ENCODE results near the gene GNAT1. TPM values are rescaled to one million over a fixed set of nuclear protein-coding genes. Genes with fewer than 3 reads are reported as not detected.

Gene GNAT1
- total RNA-seq, 1 experiment from 2014 or later = not detected

GRCh38 chr3:50154840-50155490 is 36.4 kb upstream of the GNAT1 start, which contains the start of gene SEMA3F:
SEMA3F (plus strand) TSS chr3:50155324; CDS start chr3:50159623, 4,299 bp downstream.
- H3K79me2 ChIP-seq (ENCODE audit: insufficient read depth, low read length) = no peaks in the 10 kb centered on the region
- H3K23me2 ChIP-seq (ENCODE audit: insufficient read length, low read depth, low read length, poor library complexity, severe bottlenecking) = peaks cover 15% of the 10 kb centered on the region
- no peak within 1 kb of the TSS for H2BK120ac ChIP-seq (ENCODE audit: low read depth, low read length, poor library complexity, severe bottlenecking)
- H4K8ac ChIP-seq (replicated peaks; ENCODE audit: insufficient read length, low read depth, low read length) = no peak within 1 kb of the TSS
- H2BK12ac ChIP-seq (ENCODE audit: insufficient read length, low read depth, low read length) = no peak within 1 kb of the TSS
- no peak within 1 kb of the TSS for H2AFZ ChIP-seq (ENCODE audit: low read length)
- H3T11ph ChIP-seq (ENCODE audit: low read length) = no peak within 1 kb of the TSS
- peaks cover 3% of the 10 kb centered on the region for H3K4me1 ChIP-seq (ENCODE audit: insufficient read depth, low read length)
- no peak within 1 kb of the TSS for H3K23ac ChIP-seq (ENCODE audit: insufficient read length, low read depth, low read length)
- peak; percentile 19; the same call in 2 of the 3 replicates for TF ChIP-seq CTCF (conservative IDR thresholded peaks at IDR 0.05)
- peaks cover 56 to 72% of the 10 kb centered on the region in 2 experiments for H3K4me1 Mint-ChIP-seq
- peak within 1 kb of the TSS; percentile 85 to 97 for H3K4me3 Mint-ChIP-seq
- H3K4me2 ChIP-seq (ENCODE audit: insufficient read depth, insufficient read length, low read length) = peak within 1 kb of the TSS; percentile 48
- peak; percentile 68 for DNase-seq
- H3K18ac ChIP-seq (ENCODE audit: insufficient read length, low read depth, low read length) = no peak within 1 kb of the TSS
- H3K56ac ChIP-seq (ENCODE audit: insufficient read length, low read depth, low read length) = no peak within 1 kb of the TSS
- H4K91ac ChIP-seq (ENCODE audit: insufficient read length, low read depth, low read length) = no peak within 1 kb of the TSS
- no peak within 1 kb of the TSS for H3K4ac ChIP-seq (ENCODE audit: low read depth, low read length)
- no peak within 1 kb of the TSS for H2AK5ac ChIP-seq (ENCODE audit: insufficient read length, low read length)
- H4K20me1 ChIP-seq (ENCODE audit: control insufficient read depth, insufficient read depth, insufficient read length) = no peaks in the 10 kb centered on the region
- no peak within 1 kb of the TSS for H3K9ac ChIP-seq (ENCODE audit: extremely low read depth, insufficient read length, low read length)
- H3K36me3 Mint-ChIP-seq (ENCODE audit: insufficient read depth in 1 of 3, low read depth in 3 of 3) = peaks cover 5 to 10% (median 6%) of the 10 kb centered on the region in 3 experiments; a peak in 6 of 7 replicates
- peaks cover 7% of the 10 kb centered on the region; the same call in 1 of the 2 replicates for H3K27me3 ChIP-seq (ENCODE audit: insufficient read depth, low read length)
- H3K27me3 Mint-ChIP-seq (ENCODE audit: low read depth) = peaks cover 25% of the 10 kb centered on the region
- no peaks in the 10 kb centered on the region for H3K9me3 Mint-ChIP-seq
- H3K79me1 ChIP-seq (ENCODE audit: insufficient read depth, low read depth, low read length, poor library complexity, severe bottlenecking) = peaks cover 2% of the 10 kb centered on the region
- no peak within 1 kb of the TSS for H2BK15ac ChIP-seq (ENCODE audit: low read depth, low read length)
- no peak within 1 kb of the TSS for H2BK20ac ChIP-seq (ENCODE audit: low read depth, low read length, poor library complexity, severe bottlenecking)
- no peaks in the 10 kb centered on the region for H3K9me3 ChIP-seq (ENCODE audit: control insufficient read depth, low read depth, low read length)
- no CpG with 5 or more reads among the region's 98 CpGs for WGBS (ENCODE audit: extremely low coverage, insufficient read length, low lambda C conversion rate)
- H3K14ac ChIP-seq (ENCODE audit: insufficient read depth, low read length) = no peak within 1 kb of the TSS
- no peak within 1 kb of the TSS for H4K5ac ChIP-seq (ENCODE audit: insufficient read length, low read depth, low read length)
- H2BK5ac ChIP-seq (ENCODE audit: insufficient read length, low read length) = no peak within 1 kb of the TSS
- H3K27ac Mint-ChIP-seq = peak within 1 kb of the TSS in 1 of 3 experiments; percentile 79; a peak in 1 of 7 replicates
- no peak within 1 kb of the TSS for H3K27ac ChIP-seq (ENCODE audit: insufficient read length, low read depth, low read length)
